Right atrium auricular region (tissue), 2 donors: ENCODE results near the gene STXBP5L. TPM values are rescaled to one million over a fixed set of nuclear protein-coding genes. Genes with fewer than 3 reads are reported as not detected.
"Not testable (repeated sequence)": the region's sequence is repeated elsewhere in the genome, so short reads cannot be mapped to it uniquely, and the experiment has no call there.

Experiments
- DNase-seq: peaks from one replicate; pipeline ENCODE4 v3.0.0-alpha.2; 2019; ENCODE audit warnings: low spot score
- H3K27ac ChIP-seq, 2 donors: fragments of 200-600 bp; sonication (generic); 1 replicate in 1 of 2; 2 replicates in 1 of 2; pipeline ENCODE4 v1.5.1; 2016 to 2019
- H3K27me3 ChIP-seq, 2 donors: fragments of 200-600 bp; sonication (generic); one replicate each; pipeline versions ENCODE4 v1.5.1 to v1.6.0; 2017 to 2019
- H3K36me3 ChIP-seq: fragments of 200-600 bp; sonication (generic); one replicate; pipeline ENCODE4 v1.5.1; 2016
- H3K4me1 ChIP-seq, 2 donors: fragments of 200-600 bp; sonication (generic); one replicate each; pipeline versions ENCODE4 v1.5.1 to v1.6.0; 2017 to 2019
- H3K4me3 ChIP-seq, 2 donors: fragments of 200-600 bp; sonication (generic); 1 replicate in 1 of 2; 2 replicates in 1 of 2; pipeline ENCODE4 v1.5.1; 2017 to 2019; ENCODE audit warnings: mild to moderate bottlenecking in 1 of 2, moderate library complexity in 1 of 2
- H3K9me3 ChIP-seq, 2 donors: fragments of 200-600 bp; sonication (generic); one replicate each; pipeline ENCODE4 v1.5.1; 2019
- CTCF ChIP-seq, 2 donors: fragments of 200-600 bp; sonication (generic); IDR thresholded peaks; one replicate each; pipeline ENCODE4 v1.5.1; 2019; ENCODE audit warnings: antibody characterized with exemption in 2 of 2
- total RNA-seq, 2 donors: library from RNA; depleted of rRNA; stranded (reverse); fragments of >200 nt; gene quantifications; one replicate each; pipeline ENCODE4 v1.1.0, GENCODE V29; 2016

Gene STXBP5L
- total RNA-seq, 2 donors from 2014 or later: not detected

GRCh38 chr3:120892921-120893320, 15.1 kb upstream of the STXBP5L start:
- TF ChIP-seq CTCF (IDR thresholded peaks at IDR 0.05): no peak
- no peak for DNase-seq
- Histone ChIP-seq H3K4me1 (no peaks in the 10 kb centered on the region), H3K4me3 (no peak overlapping the region), H3K36me3 (no peaks in the 10 kb centered on the region), H3K27me3 (no peaks in the 10 kb centered on the region), H3K9me3 (no peaks in the 10 kb centered on the region), H3K27ac (no peak overlapping the region)

GRCh38 chr3:120894316-120895057, 13.5 kb upstream of the STXBP5L start:
- H3K4me3 ChIP-seq: no peak overlapping the region
- no peaks in the 10 kb centered on the region for H3K4me1 ChIP-seq
- no peak overlapping the region for H3K27ac ChIP-seq
- H3K27me3 ChIP-seq: no peaks in the 10 kb centered on the region
- no peak for TF ChIP-seq CTCF (IDR thresholded peaks at IDR 0.05)
- no peaks in the 10 kb centered on the region for H3K36me3 ChIP-seq
- no peaks in the 10 kb centered on the region for H3K9me3 ChIP-seq
- DNase-seq: no peak

- not testable (repeated sequence) for H3K27ac ChIP-seq, H3K36me3 ChIP-seq, H3K27me3 ChIP-seq, H3K4me1 ChIP-seq, H3K4me3 ChIP-seq, DNase-seq, H3K9me3 ChIP-seq
Measured at GRCh38 chr3:120901716-120902115, 6.3 kb upstream of the STXBP5L start.

- H3K27me3 ChIP-seq: no peaks in the 10 kb centered on the region
- TF ChIP-seq CTCF (IDR thresholded peaks at IDR 0.05): no peak
- no peaks in the 10 kb centered on the region for H3K36me3 ChIP-seq
- no peak overlapping the region for H3K27ac ChIP-seq
- H3K4me1 ChIP-seq: peaks cover 0 to 8% of the 10 kb centered on the region in 2 donors
- DNase-seq: no peak
- H3K4me3 ChIP-seq: no peak overlapping the region
- no peaks in the 10 kb centered on the region for H3K9me3 ChIP-seq
Measured at GRCh38 chr3:120903221-120903620, 4.8 kb upstream of the STXBP5L start.

GRCh38 chr3:120907659-120908029, 361 bp upstream of the STXBP5L start:
- Histone ChIP-seq H3K36me3 (no peaks in the 10 kb centered on the region), H3K4me1 (peaks cover 0 to 24% of the 10 kb centered on the region in 2 donors), H3K9me3 (no peaks in the 10 kb centered on the region), H3K27ac (no peak overlapping the region), H3K27me3 (peaks cover 0 to 4% of the 10 kb centered on the region in 2 donors), H3K4me3 (peak overlapping the region in 1 of 2 donors; percentile 52)
- DNase-seq: no peak
- TF ChIP-seq CTCF (IDR thresholded peaks at IDR 0.05): no peak

- H3K4me3 ChIP-seq: peak overlapping the region; percentile 21 to 52
- no peak overlapping the region for H3K27ac ChIP-seq
- H3K36me3 ChIP-seq: no peaks in the 10 kb centered on the region
- no peaks in the 10 kb centered on the region for H3K9me3 ChIP-seq
- no peak for DNase-seq
- peaks cover 0 to 4% of the 10 kb centered on the region in 2 donors for H3K27me3 ChIP-seq
- peaks cover 0 to 24% of the 10 kb centered on the region in 2 donors for H3K4me1 ChIP-seq
- TF ChIP-seq CTCF (IDR thresholded peaks at IDR 0.05): no peak
Measured at GRCh38 chr3:120908795-120909601, 993 bp downstream of the STXBP5L start.
